Muscle of back (tissue), 11 donors: Measurements from ENCODE around the gene LHX3. TPM values are rescaled to one million over a fixed set of nuclear protein-coding genes. Genes with fewer than 3 reads are reported as not detected.

Experiments
- DNase-seq, 3 donors: peaks; one replicate each; pipeline versions ENCODE4 v3.0.0 to v3.0.0-alpha.2; 2013
- polyA plus RNA-seq, 10 donors: library from polyadenylated mRNA; unstranded; fragments of 120-200 nt; gene quantifications; one replicate each; pipeline ENCODE4 v1.2.1, GENCODE V29; 2013; ENCODE audit not compliant: insufficient read length in 10 of 10

Gene LHX3
- polyA plus RNA-seq, 10 donors: 0.07 to 0.28 TPM; not detected in 8

DNA sequence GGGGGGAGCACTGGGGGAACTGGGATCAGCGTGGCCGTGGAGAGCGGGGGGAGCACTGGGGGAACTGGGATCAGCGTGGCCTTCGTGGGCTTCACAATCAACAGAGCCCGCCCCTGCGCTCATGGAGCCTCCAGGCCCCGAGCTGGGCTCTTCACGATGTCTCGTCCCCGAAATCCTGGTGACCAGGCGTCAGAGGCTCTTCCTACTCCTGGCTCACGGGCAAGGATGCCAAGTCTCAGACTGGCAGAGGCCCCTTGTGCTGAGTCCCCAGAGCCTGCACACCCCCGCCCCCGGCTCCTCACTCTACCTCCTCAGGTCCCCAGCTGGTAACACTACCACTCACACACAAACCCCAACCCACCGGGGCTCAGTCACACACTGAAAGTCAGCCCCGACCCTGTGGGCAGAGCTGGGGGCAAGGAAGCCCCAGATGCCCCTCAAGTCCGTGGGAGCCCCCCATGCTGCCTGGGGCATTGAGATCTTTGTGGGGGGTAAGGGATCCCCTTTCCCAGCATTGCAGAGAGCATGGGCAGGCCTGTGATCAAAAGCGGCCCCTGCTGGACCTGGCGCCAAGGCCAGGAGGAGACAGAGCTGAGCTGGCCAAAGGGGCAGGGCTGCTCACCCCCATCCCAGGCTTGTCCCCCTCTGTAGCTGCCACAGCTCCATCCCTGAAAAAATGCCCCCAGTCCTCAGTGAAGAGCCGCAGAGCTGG, 26.7 kb downstream of the LHX3 start:
- no peak for DNase-seq

DNA sequence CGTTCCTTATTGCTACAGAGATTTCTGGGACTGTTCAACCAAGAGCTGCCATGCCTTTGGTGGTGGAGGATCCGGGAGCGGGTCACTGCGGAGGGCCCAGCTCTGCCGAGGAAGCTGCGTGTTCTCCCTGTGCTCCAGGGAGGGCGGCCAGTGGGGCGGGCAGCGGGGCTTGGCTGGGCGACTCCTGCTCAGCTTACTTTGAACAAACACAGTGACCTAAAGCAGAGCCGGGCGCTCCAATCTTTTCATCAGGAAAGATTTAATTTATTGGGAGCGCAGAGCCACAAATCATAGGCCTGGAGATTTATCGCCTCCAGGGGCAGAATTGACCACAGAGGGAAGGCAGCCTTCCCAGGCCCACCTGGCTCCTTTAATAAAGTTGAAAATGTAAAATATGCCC, 27.7 kb downstream of the LHX3 start:
- DNase-seq: no peak

DNA sequence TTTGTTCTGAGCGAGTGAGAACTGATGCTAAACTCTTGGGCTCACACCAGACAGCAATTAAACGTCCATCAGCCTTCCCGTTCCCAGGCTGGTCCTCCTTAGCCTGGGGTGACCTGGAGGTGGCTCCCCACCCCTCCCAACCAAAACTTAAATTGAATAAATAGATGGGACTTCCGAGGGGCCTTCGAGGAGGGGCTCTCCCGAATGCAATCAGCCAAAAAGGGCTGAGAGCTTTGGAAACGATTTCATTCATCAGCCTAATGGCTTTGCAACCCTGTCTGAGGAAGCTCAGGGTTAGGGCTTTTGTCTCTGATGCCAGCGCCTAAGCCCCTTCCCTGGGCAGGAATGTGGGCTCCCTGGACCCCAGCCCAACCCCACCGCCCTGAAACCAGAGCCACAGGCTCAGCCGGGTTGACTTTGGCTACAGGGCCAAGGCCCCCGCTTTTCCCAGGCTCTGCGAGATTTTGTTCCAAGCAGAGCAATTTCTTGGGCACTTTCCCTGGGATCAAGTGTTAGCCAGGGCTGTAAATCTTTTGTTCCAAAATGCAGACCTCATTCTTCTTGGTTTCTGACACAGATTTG, 29.2 kb downstream of the LHX3 start:
- DNase-seq: peak in 1 of 3 donors; percentile 55

DNA sequence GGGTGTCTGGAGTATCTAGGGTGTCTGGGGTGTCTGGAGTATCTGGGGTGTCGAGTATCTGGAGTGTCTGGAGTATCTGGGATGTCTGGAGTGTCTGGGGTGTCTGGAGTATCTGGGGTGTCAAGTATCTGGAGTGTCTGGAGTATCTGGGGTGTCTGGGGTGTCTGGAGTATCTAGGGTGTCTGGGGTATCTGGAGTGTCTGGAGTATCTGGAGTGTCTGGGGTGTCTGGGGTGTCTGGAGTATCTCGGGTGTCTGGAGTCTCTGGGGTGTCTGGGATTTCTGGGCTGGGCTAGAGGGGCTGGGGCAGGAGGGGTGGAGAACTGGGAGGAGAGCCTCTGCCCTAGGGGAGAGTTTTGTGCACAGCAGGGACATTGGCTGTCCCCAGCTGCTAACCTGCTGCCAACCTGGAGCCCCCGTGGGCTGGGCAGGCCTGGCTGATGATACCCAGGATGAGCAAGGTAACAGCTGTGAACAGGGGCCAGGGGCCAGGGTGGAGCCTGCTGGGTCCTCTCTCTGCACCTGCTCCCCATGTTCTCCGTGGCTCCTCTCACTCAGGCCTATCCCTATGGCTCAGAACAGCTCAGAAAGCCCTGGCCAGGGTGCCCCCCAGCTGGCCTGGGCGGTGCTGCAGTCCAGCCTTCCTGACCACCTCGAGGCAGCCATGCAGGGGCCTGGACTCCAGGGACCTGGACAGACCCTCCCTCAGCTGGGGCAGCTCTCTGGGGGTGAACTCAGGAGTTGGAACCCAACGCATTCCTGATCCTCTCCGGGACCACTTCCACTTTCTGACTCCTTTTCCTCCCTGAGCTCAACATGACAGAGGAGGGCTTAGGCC, 29.9 kb downstream of the LHX3 start:
- peak in 1 of 3 donors; percentile 23 for DNase-seq

DNA sequence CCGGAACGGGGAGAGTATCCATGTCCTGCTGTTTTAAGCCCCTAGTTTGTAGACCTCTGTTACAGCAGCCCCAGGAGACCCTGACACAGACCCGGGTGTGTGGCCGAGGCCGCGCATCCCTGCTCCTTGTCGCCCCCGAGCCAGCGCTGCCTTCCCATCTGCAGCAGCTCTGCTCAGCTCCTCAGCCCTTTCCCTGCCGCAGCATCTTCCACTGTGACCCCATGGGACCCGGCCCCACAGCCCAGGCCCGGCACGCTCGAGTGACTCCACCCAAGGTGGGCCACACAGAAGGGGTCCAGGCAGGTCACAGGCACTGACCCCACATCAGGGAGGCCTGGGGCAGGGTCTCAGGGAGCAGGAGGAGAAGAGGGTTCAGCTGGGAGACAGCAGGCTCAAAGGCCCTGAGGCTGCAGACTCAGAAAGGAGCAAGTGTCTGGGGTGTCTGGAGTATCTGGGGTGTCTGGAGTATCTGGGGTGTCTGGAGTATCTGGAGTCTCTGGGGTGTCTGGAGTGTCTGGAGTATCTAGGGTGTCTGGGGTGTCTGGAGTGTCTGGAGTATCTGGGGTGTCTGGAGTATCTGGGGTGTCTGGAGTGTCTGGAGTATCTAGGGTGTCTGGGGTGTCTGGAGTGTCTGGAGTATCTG, 31.2 kb downstream of the LHX3 start:
- no peak for DNase-seq

DNA sequence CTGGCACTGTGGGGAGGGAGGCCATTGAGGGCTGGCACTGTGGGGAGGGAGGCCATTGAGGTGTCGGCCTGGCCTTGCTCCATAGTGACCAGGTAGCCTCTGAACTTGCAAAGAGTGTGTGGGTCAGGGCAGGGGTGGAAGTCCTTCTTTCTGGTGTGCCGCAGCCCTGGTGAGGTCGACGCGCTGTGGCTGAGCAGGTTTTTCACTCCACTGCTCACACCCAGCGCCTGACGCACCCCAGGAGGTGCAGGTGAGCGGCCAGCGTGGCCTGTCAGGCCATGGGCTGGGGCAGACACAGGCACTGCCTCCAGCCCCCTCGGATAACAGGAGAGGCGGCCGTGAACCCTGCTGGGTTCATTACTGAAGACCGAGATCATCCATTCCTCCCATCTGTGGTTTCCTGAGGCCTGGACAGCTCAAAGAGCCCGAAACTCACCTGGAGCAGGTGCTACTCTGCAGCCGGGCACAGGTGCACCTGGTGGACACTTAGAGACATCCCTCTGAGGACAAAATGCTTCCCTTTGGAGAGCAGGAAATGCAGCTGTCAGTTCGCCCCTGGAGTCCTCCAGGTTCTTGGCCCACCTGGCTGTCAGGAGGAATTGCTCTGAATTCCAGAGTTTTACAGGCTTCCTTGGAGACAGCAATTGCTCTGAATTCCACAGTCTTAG, 32.4 kb downstream of the LHX3 start:
- DNase-seq: no peak

DNA sequence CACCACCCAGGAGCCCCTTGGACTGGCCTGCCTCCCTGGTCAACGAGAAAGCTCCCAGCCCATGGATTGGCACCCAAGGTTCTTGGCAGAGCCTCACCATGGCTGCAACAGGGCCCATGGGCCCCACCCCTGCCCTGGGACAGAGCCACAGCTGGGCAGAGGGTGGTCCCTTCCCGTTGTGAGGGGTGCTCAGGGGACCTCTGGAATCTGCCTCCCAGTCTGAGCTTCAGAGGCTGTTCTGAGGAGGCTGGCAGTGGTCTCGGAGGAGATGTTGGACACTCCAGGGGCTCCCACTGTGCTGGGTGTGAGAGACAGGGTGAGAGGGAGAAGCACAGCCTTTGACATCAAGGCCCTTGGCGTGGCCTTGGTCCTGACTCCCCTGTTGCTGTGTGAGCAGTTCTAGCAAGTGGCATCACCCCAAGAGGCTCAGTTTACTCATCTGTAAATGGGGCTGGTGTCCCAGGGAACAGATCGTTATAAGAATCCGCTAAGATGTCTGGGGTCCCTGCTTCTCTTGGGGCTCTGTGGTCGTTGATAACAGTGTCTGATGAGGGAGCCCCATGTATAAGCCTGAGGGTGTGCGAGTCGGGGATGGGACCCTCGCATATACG, 33.0 kb downstream of the LHX3 start:
- DNase-seq: no peak

DNA sequence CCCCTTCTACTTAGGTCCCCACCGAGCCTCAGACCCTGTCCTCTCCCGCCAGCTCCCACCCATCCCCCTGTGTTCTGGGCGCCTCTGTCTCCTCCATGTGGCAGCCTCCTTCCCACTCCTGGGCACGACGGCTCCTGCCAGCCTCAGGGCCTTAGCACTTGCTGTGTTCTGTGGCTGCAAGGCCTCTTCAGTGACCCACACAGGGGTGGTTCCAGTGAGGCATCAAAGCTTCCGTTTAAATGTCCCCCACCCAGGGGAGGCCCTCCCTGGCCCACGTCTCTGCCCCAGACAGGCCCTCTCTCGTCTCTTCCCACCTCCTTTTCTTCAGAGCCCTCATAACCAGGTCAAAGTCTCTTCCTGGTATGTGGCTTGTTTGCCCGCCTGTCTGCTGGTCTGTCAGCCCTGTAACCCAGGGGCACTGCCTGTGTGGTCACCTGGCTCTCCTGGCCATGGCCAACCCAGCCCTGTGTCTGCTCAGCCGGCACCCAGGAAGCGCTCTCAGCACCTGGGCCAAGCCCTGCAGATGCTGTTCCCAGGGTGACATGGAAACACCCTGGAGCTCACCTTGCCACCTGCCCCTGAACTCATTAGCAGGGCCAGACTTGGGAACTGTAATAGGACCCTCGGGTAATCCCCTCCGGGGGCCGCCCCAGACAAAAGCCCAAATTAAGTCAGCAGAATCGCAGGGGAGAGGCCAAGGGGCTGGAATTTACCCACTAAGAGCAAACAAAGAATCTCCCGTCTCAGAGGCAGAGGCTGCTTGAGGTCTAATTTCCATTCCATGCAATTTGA, 33.7 kb downstream of the LHX3 start:
- no peak for DNase-seq

DNA sequence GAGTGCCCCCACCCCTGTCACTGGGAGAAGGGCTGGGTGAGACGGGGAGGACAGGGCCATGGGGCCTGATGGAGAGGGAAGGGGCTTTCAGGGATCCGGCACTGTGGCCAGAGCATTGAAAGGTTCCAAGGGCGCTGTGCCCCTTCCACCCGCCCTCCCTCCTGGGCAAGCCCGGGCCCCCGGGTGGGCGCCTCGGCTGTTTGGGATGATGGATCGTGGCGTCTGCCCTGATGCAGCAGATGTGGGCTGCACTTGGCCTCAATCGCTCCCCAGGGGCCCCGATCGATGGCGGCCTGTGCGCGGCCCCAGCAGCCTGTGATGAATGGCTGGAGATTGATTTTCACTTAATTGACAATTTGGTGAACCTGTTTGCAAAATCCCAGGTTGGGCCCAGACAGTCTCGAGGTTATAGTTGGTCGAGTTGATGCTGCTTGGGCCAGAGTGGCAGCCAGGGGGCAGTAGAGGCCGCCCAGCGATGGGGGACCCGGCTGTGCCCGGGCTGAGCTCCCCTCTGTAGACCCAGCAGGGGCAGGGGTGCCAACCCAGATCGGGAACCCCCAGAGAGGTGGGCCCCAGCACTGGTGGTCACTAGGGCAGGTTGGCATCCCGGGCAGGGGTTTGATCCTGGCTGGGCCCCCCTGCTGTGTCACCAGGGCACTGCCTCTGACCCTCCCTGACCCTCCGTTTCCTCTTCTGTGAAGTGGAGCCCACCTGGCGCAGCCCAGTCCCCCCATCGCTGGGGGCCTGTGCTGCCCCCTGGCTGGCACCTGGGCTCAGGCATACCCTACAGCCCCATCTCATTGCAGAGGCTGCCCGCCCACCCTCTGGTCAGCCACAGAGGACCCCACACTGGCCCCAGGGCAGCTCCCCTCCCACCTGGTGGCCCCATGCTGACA, 34.7 kb downstream of the LHX3 start:
- DNase-seq: peak in 2 of 3 donors; percentile 4 to 27

DNA sequence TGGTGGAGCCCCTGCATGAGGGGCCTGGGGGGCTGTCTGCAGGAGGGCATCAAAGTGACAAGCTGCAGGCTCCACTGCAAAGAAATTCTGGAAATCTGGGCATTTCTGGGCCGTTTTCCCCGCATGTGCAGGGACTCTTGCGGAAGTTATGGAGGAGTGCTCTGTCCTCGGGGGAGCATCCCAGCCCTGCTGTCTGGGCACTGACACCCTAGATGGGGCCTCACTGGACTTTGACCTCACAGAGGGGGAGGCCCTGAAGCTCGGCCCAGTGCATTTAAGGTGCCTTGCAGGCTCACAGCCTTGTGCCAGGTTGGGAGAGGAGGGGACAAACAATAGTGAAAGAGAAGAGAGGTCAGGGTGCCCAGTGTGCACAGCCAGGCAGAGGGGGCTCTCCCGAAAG, 35.4 kb downstream of the LHX3 start:
- no peak for DNase-seq

DNA sequence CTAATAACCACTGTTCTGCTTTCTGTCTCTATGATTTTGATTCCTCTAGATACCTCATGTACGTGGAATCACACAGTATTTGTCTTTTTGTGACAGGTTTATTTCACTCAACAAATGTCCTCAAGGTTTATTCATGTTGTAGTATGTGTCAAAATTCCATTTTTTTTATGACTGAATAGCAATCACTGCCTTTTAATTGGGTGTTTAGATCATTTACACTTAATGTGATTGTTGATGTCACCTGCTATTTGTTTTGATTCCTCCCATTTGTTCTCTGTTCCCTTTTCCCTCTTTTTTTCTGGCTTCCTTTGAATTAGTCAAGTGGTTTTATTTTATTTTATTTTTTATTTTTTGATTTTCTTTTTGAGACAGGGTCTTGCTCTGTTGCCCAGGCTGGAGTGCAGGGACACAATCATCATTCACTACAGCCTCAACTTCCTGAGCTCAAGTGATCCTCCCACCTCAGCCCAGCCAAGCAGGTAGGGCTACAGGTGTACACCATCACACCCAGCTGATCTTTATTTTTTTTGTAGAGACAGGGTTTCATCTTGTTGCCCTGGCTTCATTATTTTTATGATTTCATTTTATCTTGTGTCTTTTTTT, 41.6 kb downstream of the LHX3 start:
- DNase-seq: no peak

DNA sequence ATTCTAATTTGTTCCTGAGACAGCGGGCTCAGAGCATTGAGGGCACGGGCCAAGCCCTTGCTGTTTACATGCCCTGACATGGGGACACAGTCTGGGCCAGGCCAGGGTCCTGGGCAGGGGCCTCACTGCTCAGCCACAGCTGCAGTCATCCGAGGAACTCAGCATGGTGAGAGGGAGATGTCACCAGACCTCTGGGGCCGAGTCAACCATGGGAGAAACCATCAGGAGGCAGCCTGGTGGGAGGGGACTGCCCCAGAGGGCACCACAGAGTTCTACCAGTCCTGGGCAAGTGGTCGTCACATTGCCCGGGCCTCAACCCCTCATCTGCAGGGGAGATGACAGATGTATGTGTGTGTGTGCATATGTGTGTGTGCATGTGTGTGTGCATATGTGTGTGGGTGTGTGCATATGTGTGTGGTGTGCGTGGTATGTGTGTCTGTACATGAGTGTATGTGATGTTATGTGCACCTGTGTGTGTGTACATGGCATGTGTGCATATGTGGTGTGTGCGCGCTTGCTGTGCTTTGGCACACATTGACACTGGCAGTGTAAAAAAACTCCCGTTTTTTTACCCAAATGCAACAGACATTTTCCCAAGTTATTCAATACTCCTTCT, 43.8 kb downstream of the LHX3 start:
- no peak for DNase-seq

DNA sequence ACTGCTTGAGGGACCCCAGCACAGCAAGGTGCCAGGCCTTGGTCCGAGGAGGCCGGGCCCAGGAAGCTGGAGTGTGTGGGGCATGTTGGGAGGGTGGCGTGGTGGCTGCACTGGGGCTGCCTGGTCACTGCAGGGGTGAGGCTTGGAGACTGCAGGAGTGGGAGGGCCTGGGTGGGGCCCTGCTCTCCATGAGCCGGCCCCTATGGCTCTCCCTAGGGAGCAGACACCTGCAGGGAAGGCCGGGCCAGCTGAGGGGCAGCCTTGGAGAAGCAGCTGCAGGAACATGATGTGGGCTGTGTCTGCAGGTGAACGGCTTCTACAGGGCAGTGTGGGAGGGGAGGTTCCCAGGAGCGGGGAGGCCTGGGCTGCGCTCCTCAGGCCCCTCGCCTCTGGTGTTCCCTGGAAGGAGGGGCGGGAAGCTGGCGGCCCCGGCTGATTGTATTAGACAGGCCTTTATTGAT, 44.5 kb downstream of the LHX3 start:
- no peak for DNase-seq

DNA sequence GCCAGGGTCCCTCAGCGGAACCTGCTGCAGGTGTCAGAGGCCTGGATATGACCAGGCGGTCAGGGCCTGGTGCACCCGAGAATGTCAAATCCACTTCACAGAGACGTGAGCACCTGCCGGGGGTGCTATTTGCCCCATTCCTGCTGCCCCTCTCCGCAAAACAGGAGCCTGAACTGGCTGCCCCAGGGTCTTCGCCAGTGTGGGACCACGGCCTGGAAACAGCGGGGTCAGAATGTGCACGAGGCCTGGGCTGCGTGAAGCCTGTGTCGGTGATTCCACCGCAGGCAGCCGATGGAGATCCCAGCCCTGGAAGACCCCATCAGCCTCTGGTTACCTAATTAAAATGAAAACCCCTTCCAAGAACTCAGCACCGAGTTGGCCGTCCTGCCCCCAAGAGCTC, 45.1 kb downstream of the LHX3 start:
- DNase-seq: no peak

DNA sequence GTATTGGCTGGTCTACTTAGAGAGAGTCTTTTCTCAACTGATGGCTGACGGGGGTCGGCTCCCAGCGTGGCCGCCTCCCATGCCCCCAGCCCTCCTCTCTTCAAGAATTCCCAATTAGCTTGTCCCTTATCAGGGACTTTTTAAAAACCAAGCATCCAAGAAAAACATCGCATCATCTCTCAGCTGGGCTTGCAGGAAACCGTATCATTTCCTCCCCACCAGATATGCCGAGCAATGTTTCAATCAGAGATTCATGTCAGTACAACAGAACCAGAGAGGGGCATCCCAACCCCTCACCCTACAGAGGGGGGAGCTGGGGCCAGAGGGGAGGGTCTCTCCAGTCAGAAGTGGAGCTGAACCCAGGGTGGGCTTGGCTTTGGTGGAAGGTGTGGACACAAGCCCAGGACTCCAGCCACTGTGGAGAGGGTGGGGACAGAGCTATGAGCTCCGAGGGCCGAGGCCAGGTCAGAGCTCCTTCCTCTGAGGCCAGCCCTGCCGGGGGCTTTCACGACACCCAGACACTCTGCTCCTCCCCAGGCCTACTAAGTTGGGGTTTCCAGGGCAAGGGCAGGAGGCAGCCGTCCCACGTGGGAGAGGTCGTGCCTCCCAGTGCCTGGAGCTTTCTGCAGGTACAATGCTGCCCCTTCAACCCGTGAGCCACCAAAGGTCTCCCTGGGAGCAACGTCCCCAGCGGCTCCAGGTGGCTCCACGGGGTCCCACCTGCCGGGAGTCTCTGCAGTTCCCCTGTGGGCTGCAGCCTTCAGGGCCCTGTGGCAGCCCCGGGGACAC, 47.3 kb downstream of the LHX3 start:
- no peak for DNase-seq

DNA sequence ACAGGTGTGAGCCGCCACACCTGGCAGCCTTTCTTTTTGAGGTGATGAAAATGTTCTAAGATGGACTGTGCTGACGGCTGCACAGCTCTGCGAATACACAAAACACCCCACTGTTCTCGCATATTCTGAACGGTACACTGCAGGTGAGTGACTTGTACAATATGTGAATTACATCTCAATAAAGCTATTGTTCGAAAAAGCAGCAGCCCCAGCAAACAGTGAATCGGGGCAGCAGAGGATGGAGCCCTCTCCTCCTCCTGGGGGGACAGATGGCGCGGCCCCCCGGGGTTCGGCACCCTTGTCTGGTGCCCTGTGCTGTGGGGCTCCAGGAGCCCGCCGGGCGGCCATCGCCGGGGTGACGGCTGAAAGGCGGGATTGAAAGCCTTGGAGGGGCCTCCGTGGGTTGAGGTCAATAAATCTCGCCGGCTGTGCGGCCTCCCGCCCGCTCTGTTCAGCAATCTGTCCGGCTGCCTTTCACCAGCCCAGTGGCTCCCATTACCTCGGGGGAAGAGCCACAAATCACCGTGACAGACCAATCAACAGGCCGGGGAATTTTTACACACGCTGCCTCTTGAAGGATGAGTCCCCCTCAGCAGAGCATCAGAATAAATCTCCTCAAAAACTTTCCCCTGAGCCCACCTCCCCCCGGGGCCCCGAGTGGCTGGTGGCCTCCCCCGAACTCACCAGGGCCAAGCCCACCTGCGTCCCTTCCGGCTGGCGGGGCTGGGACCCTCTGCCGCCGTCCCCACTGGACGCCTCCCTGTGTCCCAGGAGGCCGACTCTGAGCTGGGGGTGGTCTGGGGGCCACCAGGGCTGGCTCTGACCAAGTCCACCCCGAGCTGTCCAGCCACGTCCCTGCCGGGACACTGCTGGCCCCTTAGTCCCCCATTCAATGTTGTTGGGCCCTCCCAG, 48.5 kb downstream of the LHX3 start:
- DNase-seq: no peak
